Tibial artery (tissue), 4 donors: ENCODE measurements around the gene ZHX3.
A peak's percentile ranks its signal among the peaks of the same experiment; 100 is the strongest.

ENCODE experiments used
- DNase-seq, 2 donors: peaks; one replicate each; pipeline ENCODE4 v3.0.0-alpha.2; 2019
- H3K27ac ChIP-seq, 2 donors: fragments of 200-600 bp; sonication (generic) in 1 of 2; 1 replicate in 1 of 2; 2 replicates in 1 of 2; pipeline ENCODE4 v1.5.1; 2018 to 2019; ENCODE audit warnings: mild to moderate bottlenecking in 1 of 2
- H3K27me3 ChIP-seq, 2 donors: fragments of 200-600 bp; sonication (generic) in 1 of 2; one replicate each; pipeline versions ENCODE4 v1.5.1 to v1.6.0; 2016 to 2019
- H3K36me3 ChIP-seq, 3 donors: fragments of 200-600 bp; sonication (generic) in 2 of 3; one replicate each; pipeline ENCODE4 v1.5.1; 2016 to 2019; ENCODE audit warnings: mild to moderate bottlenecking in 2 of 3
- H3K4me1 ChIP-seq, 4 donors: fragments of 200-600 bp; sonication (generic) in 2 of 4; 1 replicate in 3 of 4; 2 replicates in 1 of 4; pipeline ENCODE4 v1.5.1; 2016 to 2019
- H3K4me3 ChIP-seq, 2 donors: fragments of 200-600 bp; sonication (generic) in 1 of 2; 1 replicate in 1 of 2; 2 replicates in 1 of 2; pipeline ENCODE4 v1.5.1; 2018 to 2019; ENCODE audit warnings: mild to moderate bottlenecking in 2 of 2
- H3K9me3 ChIP-seq, 3 donors: fragments of 200-600 bp; sonication (generic) in 1 of 3; one replicate each; pipeline ENCODE4 v1.5.1; 2016 to 2019
- CTCF ChIP-seq, 2 experiments: fragments of 200-600 bp in 1 of 2; fragments of 450-650 bp in 1 of 2; IDR thresholded peaks; one replicate each; pipeline ENCODE4 v1.5.1; 2017 to 2019; ENCODE audit warnings: antibody characterized with exemption in 2 of 2, mild to moderate bottlenecking in 1 of 2, moderate library complexity in 1 of 2
- intact Hi-C: fragments of 100-400 bp; cut with DNase I; formaldehyde crosslinking; loops from one replicate; pipeline ENCODE4 v1.15.0; 2023; ENCODE audit warnings: low total_unique reads

ZHX3 gene

GRCh38 chr20:41173161-41173721, 144.3 kb downstream of the ZHX3 start:
- no peaks in the 10 kb centered on the region for H3K27me3 ChIP-seq
- H3K36me3 ChIP-seq = peaks cover 29 to 64% (median 58%) of the 10 kb centered on the region in 3 donors
- intact Hi-C loops = loop anchor here (2.0 kb wide), 2 partner anchors 60 to 168 kb away; partner anchors contain the start of gene LPIN3
- H3K27ac ChIP-seq = peak overlapping the region; percentile 73 to 83
- no peaks in the 10 kb centered on the region for H3K9me3 ChIP-seq
- H3K4me3 ChIP-seq = no peak overlapping the region
- peak; percentile 97 for TF ChIP-seq CTCF (IDR thresholded peaks at IDR 0.05)
- peaks cover 0 to 64% (median 62%) of the 10 kb centered on the region in 4 donors for H3K4me1 ChIP-seq
- peak; percentile 90 to 93 for DNase-seq

GRCh38 chr20:41172296-41173140, 145.0 kb downstream of the ZHX3 start:
- Histone ChIP-seq H3K4me1 (peaks cover 0 to 57% (median 55%) of the 10 kb centered on the region in 4 donors), H3K9me3 (no peaks in the 10 kb centered on the region), H3K4me3 (no peak overlapping the region), H3K27me3 (no peaks in the 10 kb centered on the region), H3K36me3 (peaks cover 33 to 69% (median 65%) of the 10 kb centered on the region in 3 donors), H3K27ac (peak overlapping the region; percentile 73 to 83)
- intact Hi-C loops = loop anchor here (2.0 kb wide), 2 partner anchors 60 to 168 kb away; partner anchors contain the start of gene LPIN3
- TF ChIP-seq CTCF (IDR thresholded peaks at IDR 0.05) = no peak
- peak; percentile 42 to 69 for DNase-seq

GRCh38 chr20:41171736-41172295, 145.7 kb downstream of the ZHX3 start:
- peaks cover 0 to 50% (median 48%) of the 10 kb centered on the region in 4 donors for H3K4me1 ChIP-seq
- intact Hi-C loops = loop anchor here (2.0 kb wide), 2 partner anchors 61 to 169 kb away; partner anchors contain the start of gene LPIN3
- H3K36me3 ChIP-seq = peaks cover 40 to 70% (median 68%) of the 10 kb centered on the region in 3 donors
- H3K27ac ChIP-seq = peak overlapping the region; percentile 73 to 83
- H3K27me3 ChIP-seq = no peaks in the 10 kb centered on the region
- DNase-seq = peak; percentile 16 to 51
- TF ChIP-seq CTCF (IDR thresholded peaks at IDR 0.05) = no peak
- H3K4me3 ChIP-seq = no peak overlapping the region
- H3K9me3 ChIP-seq = no peaks in the 10 kb centered on the region

- no peak for TF ChIP-seq CTCF (IDR thresholded peaks at IDR 0.05)
- Histone ChIP-seq H3K4me1 (peaks cover 0 to 37% (median 35%) of the 10 kb centered on the region in 4 donors), H3K4me3 (no peak overlapping the region), H3K36me3 (peaks cover 53 to 81% (median 72%) of the 10 kb centered on the region in 3 donors), H3K27ac (peak overlapping the region; percentile 10 to 83), H3K9me3 (no peaks in the 10 kb centered on the region), H3K27me3 (no peaks in the 10 kb centered on the region)
- DNase-seq = peak; percentile 17 to 55
- intact Hi-C loops = no loop called here
Observed at GRCh38 chr20:41170386-41171105, 147.0 kb downstream of the ZHX3 start.

GRCh38 chr20:41169791-41170351, 147.7 kb downstream of the ZHX3 start:
- peak; percentile 19 to 61 for DNase-seq
- Histone ChIP-seq H3K36me3 (peaks cover 60 to 88% (median 78%) of the 10 kb centered on the region in 3 donors), H3K27ac (peak overlapping the region; percentile 10 to 83)

More at GRCh38 chr20:41169791-41170351, 147.7 kb downstream of the ZHX3 start:
- intact Hi-C loops = no loop called here
- no peaks in the 10 kb centered on the region for H3K27me3 ChIP-seq
- no peak overlapping the region for H3K4me3 ChIP-seq
- peaks cover 0 to 30% (median 28%) of the 10 kb centered on the region in 4 donors for H3K4me1 ChIP-seq
- no peaks in the 10 kb centered on the region for H3K9me3 ChIP-seq
- TF ChIP-seq CTCF (IDR thresholded peaks at IDR 0.05) = no peak
